SU-DHL-6 (cell line): ENCODE data around the gene OR2AJ1.

Source experiments
- H2AFZ ChIP-seq: fragments of 200-600 bp; sonication (generic); 2 replicates; pipeline ENCODE4 v1.6.1; 2014; ENCODE audit warnings: low read depth, mild to moderate bottlenecking, moderate library complexity, mixed read lengths, antibody characterized with exemption, low read length; ENCODE audit not compliant: severe bottlenecking
- H3F3A ChIP-seq: fragments of 200-600 bp; shearing (Covaris generic); 2 replicates; pipeline ENCODE4 v1.6.0; 2016; ENCODE audit warnings: antibody characterized with exemption, mild to moderate bottlenecking; ENCODE audit not compliant: insufficient read depth
- H3K27ac ChIP-seq: fragments of 200-600 bp; sonication (generic); 2 replicates; pipeline ENCODE4 v1.5.1; 2016; ENCODE audit warnings: low read depth, mild to moderate bottlenecking, low read length, moderate library complexity, mixed read lengths
- H3K27me3 ChIP-seq: fragments of 200-600 bp; sonication (generic), shearing (Covaris generic); 2 replicates; pipeline ENCODE4 v1.6.0; 2014; ENCODE audit warnings: mild to moderate bottlenecking, low read length
- H3K36me3 ChIP-seq: fragments of 200-600 bp; sonication (generic); 2 replicates; pipeline ENCODE4 v1.6.1; 2014; ENCODE audit warnings: mild to moderate bottlenecking, low read length, mixed read lengths
- H3K4me2 ChIP-seq: fragments of 300-600, 200-600 bp; shearing (Covaris generic), sonication (generic); 2 replicates; pipeline ENCODE4 v1.6.0; 2014; ENCODE audit warnings: low read length, low read depth, mild to moderate bottlenecking; ENCODE audit not compliant: poor library complexity, severe bottlenecking
- H3K4me3 ChIP-seq: fragments of 200-600 bp; sonication (generic); 2 replicates; pipeline ENCODE4 v1.5.1; 2014; ENCODE audit warnings: antibody characterized with exemption, low read length, mild to moderate bottlenecking, mixed read lengths; ENCODE audit not compliant: insufficient read depth, poor library complexity, severe bottlenecking
- H3K79me2 ChIP-seq: fragments of 200-600 bp; sonication (generic); 2 replicates; pipeline ENCODE4 v1.6.1; 2014; ENCODE audit warnings: mild to moderate bottlenecking, low read length, moderate library complexity; ENCODE audit not compliant: insufficient read depth
- H3K9ac ChIP-seq: fragments of 200-600 bp; sonication (generic); 2 replicates; pipeline ENCODE4 v1.7.0; 2014; ENCODE audit warnings: mild to moderate bottlenecking, low read length
- H3K9me2 ChIP-seq: fragments of 200-600 bp; sonication (generic); replicated peaks from 2 replicates; pipeline ENCODE4 v1.6.1; 2014; ENCODE audit warnings: low read length; ENCODE audit not compliant: insufficient read depth
- H3K9me3 ChIP-seq: fragments of 200-600 bp; sonication (generic); 2 replicates; pipeline ENCODE4 v1.6.1; 2014; ENCODE audit warnings: low read length, mixed read lengths; ENCODE audit not compliant: insufficient read depth
- H4K20me1 ChIP-seq: fragments of 200-600 bp; sonication (generic); 2 replicates; pipeline ENCODE4 v1.6.1; 2014; ENCODE audit warnings: low read depth, mild to moderate bottlenecking, antibody characterized with exemption, low read length, moderate library complexity, mixed read lengths
- EZH2phosphoT487 ChIP-seq: fragments of 200-600 bp; sonication (generic), shearing (Covaris generic); conservative IDR thresholded peaks from 2 replicates; pipeline ENCODE4 v1.6.1; 2018; ENCODE audit warnings: mild to moderate bottlenecking, antibody characterized with exemption, low read length, moderate library complexity, mixed read lengths
- TF ChIP-seq, protein P1 (sequence below): fragments of 200-600 bp; sonication (generic); IDR thresholded peaks from one replicate; pipeline ENCODE4 v1.5.1; 2017; ENCODE audit warnings: antibody characterized with exemption, mild to moderate bottlenecking, low read length, moderate library complexity; ENCODE audit not compliant: insufficient read depth, poor library complexity, severe bottlenecking

OR2AJ1 gene

GRCh38 chr1:247923941-247924340, 748 bp upstream of the OR2AJ1 start:
- no peak overlapping the region for H3K4me2 ChIP-seq
- H3K9me3 ChIP-seq = no peaks in the 10 kb centered on the region
- H3K9ac ChIP-seq = no peak overlapping the region
- H3K36me3 ChIP-seq = no peaks in the 10 kb centered on the region
- no peaks in the 10 kb centered on the region for H3K9me2 ChIP-seq
- no peak overlapping the region for H3K27ac ChIP-seq
- H3K4me3 ChIP-seq = no peak overlapping the region
- no peak overlapping the region for H2AFZ ChIP-seq
- no peaks in the 10 kb centered on the region for H4K20me1 ChIP-seq
- no peaks in the 10 kb centered on the region for H3K79me2 ChIP-seq
- no peaks in the 10 kb centered on the region for H3F3A ChIP-seq
- no peak for TF ChIP-seq EZH2phosphoT487
- TF ChIP-seq, protein P1, sequence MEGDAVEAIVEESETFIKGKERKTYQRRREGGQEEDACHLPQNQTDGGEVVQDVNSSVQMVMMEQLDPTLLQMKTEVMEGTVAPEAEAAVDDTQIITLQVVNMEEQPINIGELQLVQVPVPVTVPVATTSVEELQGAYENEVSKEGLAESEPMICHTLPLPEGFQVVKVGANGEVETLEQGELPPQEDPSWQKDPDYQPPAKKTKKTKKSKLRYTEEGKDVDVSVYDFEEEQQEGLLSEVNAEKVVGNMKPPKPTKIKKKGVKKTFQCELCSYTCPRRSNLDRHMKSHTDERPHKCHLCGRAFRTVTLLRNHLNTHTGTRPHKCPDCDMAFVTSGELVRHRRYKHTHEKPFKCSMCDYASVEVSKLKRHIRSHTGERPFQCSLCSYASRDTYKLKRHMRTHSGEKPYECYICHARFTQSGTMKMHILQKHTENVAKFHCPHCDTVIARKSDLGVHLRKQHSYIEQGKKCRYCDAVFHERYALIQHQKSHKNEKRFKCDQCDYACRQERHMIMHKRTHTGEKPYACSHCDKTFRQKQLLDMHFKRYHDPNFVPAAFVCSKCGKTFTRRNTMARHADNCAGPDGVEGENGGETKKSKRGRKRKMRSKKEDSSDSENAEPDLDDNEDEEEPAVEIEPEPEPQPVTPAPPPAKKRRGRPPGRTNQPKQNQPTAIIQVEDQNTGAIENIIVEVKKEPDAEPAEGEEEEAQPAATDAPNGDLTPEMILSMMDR = no peak
- no peaks in the 10 kb centered on the region for H3K27me3 ChIP-seq

DNA sequence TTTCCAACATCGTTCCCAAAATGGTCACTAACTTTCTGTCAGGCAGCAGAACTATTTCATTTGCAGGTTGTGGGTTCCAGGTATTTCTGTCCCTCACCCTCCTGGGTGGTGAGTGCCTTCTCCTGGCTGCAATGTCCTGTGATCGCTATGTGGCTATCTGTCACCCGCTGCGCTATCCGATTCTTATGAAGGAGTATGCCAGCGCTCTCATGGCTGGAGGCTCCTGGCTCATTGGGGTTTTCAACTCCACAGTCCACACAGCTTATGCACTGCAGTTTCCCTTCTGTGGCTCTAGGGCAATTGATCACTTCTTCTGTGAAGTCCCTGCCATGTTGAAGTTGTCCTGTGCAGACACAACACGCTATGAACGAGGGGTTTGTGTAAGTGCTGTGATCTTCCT, 9.3 kb downstream of the OR2AJ1 start:
- no peak overlapping the region for H3K4me3 ChIP-seq
- H3K27me3 ChIP-seq = no peaks in the 10 kb centered on the region
- TF ChIP-seq EZH2phosphoT487 = no peak
- TF ChIP-seq, protein P1 = no peak
- no peaks in the 10 kb centered on the region for H4K20me1 ChIP-seq
- no peak overlapping the region for H2AFZ ChIP-seq
- no peaks in the 10 kb centered on the region for H3K9me3 ChIP-seq
- H3K9ac ChIP-seq = no peak overlapping the region
- H3F3A ChIP-seq = no peaks in the 10 kb centered on the region
- H3K27ac ChIP-seq = no peak overlapping the region
- no peaks in the 10 kb centered on the region for H3K9me2 ChIP-seq
- no peak overlapping the region for H3K4me2 ChIP-seq
- no peaks in the 10 kb centered on the region for H3K36me3 ChIP-seq
- no peaks in the 10 kb centered on the region for H3K79me2 ChIP-seq

- H3F3A ChIP-seq = no peaks in the 10 kb centered on the region
- no peaks in the 10 kb centered on the region for H4K20me1 ChIP-seq
- no peaks in the 10 kb centered on the region for H3K79me2 ChIP-seq
- no peak overlapping the region for H3K9ac ChIP-seq
- no peak for TF ChIP-seq EZH2phosphoT487
- TF ChIP-seq, protein P1 = no peak
- no peaks in the 10 kb centered on the region for H3K27me3 ChIP-seq
- H3K9me3 ChIP-seq = no peaks in the 10 kb centered on the region
- no peak overlapping the region for H2AFZ ChIP-seq
- H3K36me3 ChIP-seq = no peaks in the 10 kb centered on the region
- H3K4me3 ChIP-seq = no peak overlapping the region
- no peaks in the 10 kb centered on the region for H3K9me2 ChIP-seq
- no peak overlapping the region for H3K4me2 ChIP-seq
- no peak overlapping the region for H3K27ac ChIP-seq
Measured at GRCh38 chr1:247935781-247936180, 11.1 kb downstream of the OR2AJ1 start.
